Measurements from ENCODE around the gene SH2B2. TPM values are rescaled to one million over a fixed set of nuclear protein-coding genes. Genes with fewer than 3 reads are reported as not detected.

Gene SH2B2
- total and polyA plus RNA-seq, 2 experiments from 2014 or later = 5.6 to 21.9 TPM

DNA sequence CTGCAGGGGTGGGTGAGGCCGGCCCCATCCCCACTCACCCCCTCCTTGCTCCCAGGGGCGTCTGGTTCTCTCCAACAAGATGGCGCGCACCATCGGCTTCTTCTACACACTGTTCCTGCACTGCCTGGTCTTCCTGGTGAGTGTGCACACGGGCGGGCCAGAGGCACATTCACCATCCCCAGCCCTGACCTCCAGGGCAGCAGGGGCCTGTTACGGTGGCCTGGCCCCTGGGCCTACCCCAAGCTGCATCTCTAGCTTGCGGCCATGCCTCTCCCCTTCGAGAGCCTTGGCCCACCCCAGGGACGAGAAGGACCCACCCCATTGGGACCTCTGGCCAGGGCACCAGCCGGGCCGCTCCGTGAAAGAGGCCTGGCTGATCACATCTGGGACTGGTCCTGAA lies 4.9 kb upstream of the SH2B2 start:
- Histone ChIP-seq H3F3A (replicated peaks; ENCODE audit: low read depth) (no peaks in the 10 kb centered on the region), H3K9me2 (ENCODE audit: insufficient read depth) (no peaks in the 10 kb centered on the region), H3K79me2 (replicated peaks; ENCODE audit: insufficient read depth) (no peaks in the 10 kb centered on the region), H3K4me2 (no peak overlapping the region), H3K36me3 (ENCODE audit: insufficient read depth) (no peaks in the 10 kb centered on the region), H3K4me3 (no peak overlapping the region), H3K4me1 (ENCODE audit: insufficient read depth) (peaks cover 17% of the 10 kb centered on the region; the same call in 1 of the 2 replicates), H3K27me3 (ENCODE audit: insufficient read depth) (peaks cover 10% of the 10 kb centered on the region; the same call in 1 of the 2 replicates), H3K27ac (ENCODE audit: low read depth) (no peak overlapping the region), H2AFZ (no peak overlapping the region), H4K20me1 (replicated peaks; ENCODE audit: insufficient read depth) (no peaks in the 10 kb centered on the region; the same call in 1 of the 2 replicates)
- Mint-ChIP-seq H3K27me3 (ENCODE audit: insufficient read depth, low read depth, poor library complexity) (peaks cover 20% of the 10 kb centered on the region), H3K36me3 (ENCODE audit: low read depth) (no peaks in the 10 kb centered on the region), H3K4me3 (no peak overlapping the region), H3K9me3 (no peaks in the 10 kb centered on the region; the same call in 2 of the 3 replicates), H3K4me1 (peaks cover 20% of the 10 kb centered on the region), H3K27ac (no peak overlapping the region)
- ATAC-seq (no peak), DNase-seq (ENCODE audit: low spot score) (no peak)
- TF ChIP-seq, protein P1, sequence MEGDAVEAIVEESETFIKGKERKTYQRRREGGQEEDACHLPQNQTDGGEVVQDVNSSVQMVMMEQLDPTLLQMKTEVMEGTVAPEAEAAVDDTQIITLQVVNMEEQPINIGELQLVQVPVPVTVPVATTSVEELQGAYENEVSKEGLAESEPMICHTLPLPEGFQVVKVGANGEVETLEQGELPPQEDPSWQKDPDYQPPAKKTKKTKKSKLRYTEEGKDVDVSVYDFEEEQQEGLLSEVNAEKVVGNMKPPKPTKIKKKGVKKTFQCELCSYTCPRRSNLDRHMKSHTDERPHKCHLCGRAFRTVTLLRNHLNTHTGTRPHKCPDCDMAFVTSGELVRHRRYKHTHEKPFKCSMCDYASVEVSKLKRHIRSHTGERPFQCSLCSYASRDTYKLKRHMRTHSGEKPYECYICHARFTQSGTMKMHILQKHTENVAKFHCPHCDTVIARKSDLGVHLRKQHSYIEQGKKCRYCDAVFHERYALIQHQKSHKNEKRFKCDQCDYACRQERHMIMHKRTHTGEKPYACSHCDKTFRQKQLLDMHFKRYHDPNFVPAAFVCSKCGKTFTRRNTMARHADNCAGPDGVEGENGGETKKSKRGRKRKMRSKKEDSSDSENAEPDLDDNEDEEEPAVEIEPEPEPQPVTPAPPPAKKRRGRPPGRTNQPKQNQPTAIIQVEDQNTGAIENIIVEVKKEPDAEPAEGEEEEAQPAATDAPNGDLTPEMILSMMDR (conservative IDR thresholded peaks at IDR 0.05; ENCODE audit: low read depth in 2 of 2) = no peak
- TF ChIP-seq, protein P2, sequence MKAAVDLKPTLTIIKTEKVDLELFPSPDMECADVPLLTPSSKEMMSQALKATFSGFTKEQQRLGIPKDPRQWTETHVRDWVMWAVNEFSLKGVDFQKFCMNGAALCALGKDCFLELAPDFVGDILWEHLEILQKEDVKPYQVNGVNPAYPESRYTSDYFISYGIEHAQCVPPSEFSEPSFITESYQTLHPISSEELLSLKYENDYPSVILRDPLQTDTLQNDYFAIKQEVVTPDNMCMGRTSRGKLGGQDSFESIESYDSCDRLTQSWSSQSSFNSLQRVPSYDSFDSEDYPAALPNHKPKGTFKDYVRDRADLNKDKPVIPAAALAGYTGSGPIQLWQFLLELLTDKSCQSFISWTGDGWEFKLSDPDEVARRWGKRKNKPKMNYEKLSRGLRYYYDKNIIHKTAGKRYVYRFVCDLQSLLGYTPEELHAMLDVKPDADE (IDR thresholded peaks at IDR 0.05) = no peak
- no peak for TF ChIP-seq JUNB (IDR thresholded peaks at IDR 0.05; ENCODE audit: unreplicated experiment)
- no peak for TF ChIP-seq NANOG (IDR thresholded peaks at IDR 0.05; ENCODE audit: borderline replicate concordance)
- TF ChIP-seq ZNF114 (CRISPR knock-in tag; IDR thresholded peaks at IDR 0.05) = no peak
- no peak for TF ChIP-seq EZH2 (IDR thresholded peaks at IDR 0.05; ENCODE audit: low read depth, unreplicated experiment)
- no peak for TF ChIP-seq EZH2phosphoT487 (IDR thresholded peaks at IDR 0.05; ENCODE audit: unreplicated experiment)
- TF ChIP-seq, protein P3, sequence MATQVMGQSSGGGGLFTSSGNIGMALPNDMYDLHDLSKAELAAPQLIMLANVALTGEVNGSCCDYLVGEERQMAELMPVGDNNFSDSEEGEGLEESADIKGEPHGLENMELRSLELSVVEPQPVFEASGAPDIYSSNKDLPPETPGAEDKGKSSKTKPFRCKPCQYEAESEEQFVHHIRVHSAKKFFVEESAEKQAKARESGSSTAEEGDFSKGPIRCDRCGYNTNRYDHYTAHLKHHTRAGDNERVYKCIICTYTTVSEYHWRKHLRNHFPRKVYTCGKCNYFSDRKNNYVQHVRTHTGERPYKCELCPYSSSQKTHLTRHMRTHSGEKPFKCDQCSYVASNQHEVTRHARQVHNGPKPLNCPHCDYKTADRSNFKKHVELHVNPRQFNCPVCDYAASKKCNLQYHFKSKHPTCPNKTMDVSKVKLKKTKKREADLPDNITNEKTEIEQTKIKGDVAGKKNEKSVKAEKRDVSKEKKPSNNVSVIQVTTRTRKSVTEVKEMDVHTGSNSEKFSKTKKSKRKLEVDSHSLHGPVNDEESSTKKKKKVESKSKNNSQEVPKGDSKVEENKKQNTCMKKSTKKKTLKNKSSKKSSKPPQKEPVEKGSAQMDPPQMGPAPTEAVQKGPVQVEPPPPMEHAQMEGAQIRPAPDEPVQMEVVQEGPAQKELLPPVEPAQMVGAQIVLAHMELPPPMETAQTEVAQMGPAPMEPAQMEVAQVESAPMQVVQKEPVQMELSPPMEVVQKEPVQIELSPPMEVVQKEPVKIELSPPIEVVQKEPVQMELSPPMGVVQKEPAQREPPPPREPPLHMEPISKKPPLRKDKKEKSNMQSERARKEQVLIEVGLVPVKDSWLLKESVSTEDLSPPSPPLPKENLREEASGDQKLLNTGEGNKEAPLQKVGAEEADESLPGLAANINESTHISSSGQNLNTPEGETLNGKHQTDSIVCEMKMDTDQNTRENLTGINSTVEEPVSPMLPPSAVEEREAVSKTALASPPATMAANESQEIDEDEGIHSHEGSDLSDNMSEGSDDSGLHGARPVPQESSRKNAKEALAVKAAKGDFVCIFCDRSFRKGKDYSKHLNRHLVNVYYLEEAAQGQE (IDR thresholded peaks at IDR 0.05; ENCODE audit: unreplicated experiment) = no peak
- no peak for TF ChIP-seq CREB1 (CRISPR knock-in tag; IDR thresholded peaks at IDR 0.05; ENCODE audit: low read depth)
- TF ChIP-seq STAT1 (IDR thresholded peaks at IDR 0.05; ENCODE audit: unreplicated experiment) = no peak
- TF ChIP-seq POLR2AphosphoS5 (IDR thresholded peaks at IDR 0.05; ENCODE audit: low read depth) = no peak
- TF ChIP-seq ZNF331 (CRISPR knock-in tag; IDR thresholded peaks at IDR 0.05; ENCODE audit: low read depth) = no peak
- TF ChIP-seq, protein P4, sequence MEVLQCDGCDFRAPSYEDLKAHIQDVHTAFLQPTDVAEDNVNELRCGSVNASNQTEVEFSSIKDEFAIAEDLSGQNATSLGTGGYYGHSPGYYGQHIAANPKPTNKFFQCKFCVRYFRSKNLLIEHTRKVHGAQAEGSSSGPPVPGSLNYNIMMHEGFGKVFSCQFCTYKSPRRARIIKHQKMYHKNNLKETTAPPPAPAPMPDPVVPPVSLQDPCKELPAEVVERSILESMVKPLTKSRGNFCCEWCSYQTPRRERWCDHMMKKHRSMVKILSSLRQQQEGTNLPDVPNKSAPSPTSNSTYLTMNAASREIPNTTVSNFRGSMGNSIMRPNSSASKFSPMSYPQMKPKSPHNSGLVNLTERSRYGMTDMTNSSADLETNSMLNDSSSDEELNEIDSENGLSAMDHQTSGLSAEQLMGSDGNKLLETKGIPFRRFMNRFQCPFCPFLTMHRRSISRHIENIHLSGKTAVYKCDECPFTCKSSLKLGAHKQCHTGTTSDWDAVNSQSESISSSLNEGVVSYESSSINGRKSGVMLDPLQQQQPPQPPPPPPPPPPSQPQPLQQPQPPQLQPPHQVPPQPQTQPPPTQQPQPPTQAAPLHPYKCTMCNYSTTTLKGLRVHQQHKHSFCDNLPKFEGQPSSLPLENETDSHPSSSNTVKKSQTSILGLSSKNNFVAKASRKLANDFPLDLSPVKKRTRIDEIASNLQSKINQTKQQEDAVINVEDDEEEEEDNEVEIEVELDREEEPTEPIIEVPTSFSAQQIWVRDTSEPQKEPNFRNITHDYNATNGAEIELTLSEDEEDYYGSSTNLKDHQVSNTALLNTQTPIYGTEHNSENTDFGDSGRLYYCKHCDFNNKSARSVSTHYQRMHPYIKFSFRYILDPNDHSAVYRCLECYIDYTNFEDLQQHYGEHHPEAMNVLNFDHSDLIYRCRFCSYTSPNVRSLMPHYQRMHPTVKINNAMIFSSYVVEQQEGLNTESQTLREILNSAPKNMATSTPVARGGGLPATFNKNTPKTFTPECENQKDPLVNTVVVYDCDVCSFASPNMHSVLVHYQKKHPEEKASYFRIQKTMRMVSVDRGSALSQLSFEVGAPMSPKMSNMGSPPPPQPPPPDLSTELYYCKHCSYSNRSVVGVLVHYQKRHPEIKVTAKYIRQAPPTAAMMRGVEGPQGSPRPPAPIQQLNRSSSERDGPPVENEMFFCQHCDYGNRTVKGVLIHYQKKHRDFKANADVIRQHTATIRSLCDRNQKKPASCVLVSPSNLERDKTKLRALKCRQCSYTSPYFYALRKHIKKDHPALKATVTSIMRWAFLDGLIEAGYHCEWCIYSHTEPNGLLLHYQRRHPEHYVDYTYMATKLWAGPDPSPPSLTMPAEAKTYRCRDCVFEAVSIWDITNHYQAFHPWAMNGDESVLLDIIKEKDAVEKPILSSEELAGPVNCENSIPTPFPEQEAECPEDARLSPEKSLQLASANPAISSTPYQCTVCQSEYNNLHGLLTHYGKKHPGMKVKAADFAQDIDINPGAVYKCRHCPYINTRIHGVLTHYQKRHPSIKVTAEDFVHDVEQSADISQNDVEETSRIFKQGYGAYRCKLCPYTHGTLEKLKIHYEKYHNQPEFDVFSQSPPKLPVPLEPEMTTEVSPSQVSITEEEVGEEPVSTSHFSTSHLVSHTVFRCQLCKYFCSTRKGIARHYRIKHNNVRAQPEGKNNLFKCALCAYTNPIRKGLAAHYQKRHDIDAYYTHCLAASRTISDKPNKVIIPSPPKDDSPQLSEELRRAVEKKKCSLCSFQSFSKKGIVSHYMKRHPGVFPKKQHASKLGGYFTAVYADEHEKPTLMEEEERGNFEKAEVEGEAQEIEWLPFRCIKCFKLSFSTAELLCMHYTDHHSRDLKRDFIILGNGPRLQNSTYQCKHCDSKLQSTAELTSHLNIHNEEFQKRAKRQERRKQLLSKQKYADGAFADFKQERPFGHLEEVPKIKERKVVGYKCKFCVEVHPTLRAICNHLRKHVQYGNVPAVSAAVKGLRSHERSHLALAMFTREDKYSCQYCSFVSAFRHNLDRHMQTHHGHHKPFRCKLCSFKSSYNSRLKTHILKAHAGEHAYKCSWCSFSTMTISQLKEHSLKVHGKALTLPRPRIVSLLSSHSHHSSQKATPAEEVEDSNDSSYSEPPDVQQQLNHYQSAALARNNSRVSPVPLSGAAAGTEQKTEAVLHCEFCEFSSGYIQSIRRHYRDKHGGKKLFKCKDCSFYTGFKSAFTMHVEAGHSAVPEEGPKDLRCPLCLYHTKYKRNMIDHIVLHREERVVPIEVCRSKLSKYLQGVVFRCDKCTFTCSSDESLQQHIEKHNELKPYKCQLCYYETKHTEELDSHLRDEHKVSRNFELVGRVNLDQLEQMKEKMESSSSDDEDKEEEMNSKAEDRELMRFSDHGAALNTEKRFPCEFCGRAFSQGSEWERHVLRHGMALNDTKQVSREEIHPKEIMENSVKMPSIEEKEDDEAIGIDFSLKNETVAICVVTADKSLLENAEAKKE (CRISPR knock-in tag; IDR thresholded peaks at IDR 0.05) = no peak

Measured in GM23338 (cell line).